Measurements from ENCODE around the gene KCNQ1. TPM values are rescaled to one million over a fixed set of nuclear protein-coding genes. Genes with fewer than 3 reads are reported as not detected.

The KCNQ1 gene
- polyA plus RNA-seq, 1 experiment: not detected

DNA sequence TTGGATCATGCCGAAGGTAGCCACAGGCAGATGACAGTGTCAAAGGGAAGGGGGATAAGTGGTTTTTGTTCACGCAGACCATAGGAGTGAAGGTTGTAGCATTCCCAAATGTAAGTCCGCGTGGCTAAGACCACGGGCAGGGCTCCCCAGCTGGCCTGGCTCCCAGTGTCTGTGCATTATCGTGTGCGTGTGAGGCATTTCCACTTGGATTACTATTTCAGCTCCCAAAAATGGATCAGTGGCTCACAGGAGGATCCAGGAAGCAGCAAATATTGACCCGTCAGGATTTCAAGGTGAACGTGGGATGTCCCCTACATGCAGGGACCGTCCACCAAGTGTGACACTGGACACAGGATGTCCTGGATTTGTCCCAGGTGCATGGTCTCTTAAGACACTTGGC, 430.2 kb downstream of the KCNQ1 start:
- CTCF ChIA-PET: no interaction called here
- POLR2A ChIA-PET: no interaction called here
- Histone ChIP-seq H3K27me3 (ENCODE audit: control insufficient read depth, insufficient read depth, low read length) (peaks cover 50% of the 10 kb centered on the region), H3K27ac (ENCODE audit: low read depth, low read length) (no peak overlapping the region), H3K9me3 (ENCODE audit: control insufficient read depth, insufficient read depth, low read length) (peaks cover 29% of the 10 kb centered on the region), H3K4me3 (ENCODE audit: low read depth, low read length) (no peak overlapping the region)
- DNase-seq (ENCODE audit: low read depth, low spot score): no peak
- TF ChIP-seq, protein P1, sequence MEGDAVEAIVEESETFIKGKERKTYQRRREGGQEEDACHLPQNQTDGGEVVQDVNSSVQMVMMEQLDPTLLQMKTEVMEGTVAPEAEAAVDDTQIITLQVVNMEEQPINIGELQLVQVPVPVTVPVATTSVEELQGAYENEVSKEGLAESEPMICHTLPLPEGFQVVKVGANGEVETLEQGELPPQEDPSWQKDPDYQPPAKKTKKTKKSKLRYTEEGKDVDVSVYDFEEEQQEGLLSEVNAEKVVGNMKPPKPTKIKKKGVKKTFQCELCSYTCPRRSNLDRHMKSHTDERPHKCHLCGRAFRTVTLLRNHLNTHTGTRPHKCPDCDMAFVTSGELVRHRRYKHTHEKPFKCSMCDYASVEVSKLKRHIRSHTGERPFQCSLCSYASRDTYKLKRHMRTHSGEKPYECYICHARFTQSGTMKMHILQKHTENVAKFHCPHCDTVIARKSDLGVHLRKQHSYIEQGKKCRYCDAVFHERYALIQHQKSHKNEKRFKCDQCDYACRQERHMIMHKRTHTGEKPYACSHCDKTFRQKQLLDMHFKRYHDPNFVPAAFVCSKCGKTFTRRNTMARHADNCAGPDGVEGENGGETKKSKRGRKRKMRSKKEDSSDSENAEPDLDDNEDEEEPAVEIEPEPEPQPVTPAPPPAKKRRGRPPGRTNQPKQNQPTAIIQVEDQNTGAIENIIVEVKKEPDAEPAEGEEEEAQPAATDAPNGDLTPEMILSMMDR (IDR thresholded peaks at IDR 0.05; ENCODE audit: low read depth, low read length): no peak

DNA sequence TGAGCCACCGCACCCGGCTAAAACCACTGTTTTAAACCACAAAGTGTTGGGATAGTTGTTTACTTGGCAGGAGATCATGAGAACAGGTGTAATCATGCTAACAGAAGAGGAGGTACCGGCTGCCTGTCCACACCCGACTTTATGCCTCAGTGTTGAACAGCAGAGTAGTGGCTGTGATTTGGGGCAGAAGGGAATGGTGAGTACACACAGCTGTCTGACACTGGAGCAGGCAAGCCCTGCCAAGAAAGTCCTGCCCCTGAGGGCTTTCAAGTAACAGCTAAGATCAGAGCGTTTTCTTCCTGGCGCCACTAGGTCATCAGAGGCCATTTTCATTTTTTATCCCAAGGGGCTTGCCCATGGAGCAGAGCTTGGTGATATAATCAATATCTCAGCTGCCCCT, 432.7 kb downstream of the KCNQ1 start:
- Histone ChIP-seq H3K27me3 (ENCODE audit: control insufficient read depth, insufficient read depth, low read length) (peaks cover 42% of the 10 kb centered on the region), H3K4me3 (ENCODE audit: low read depth, low read length) (no peak overlapping the region), H3K9me3 (ENCODE audit: control insufficient read depth, insufficient read depth, low read length) (peaks cover 22% of the 10 kb centered on the region), H3K27ac (ENCODE audit: low read depth, low read length) (no peak overlapping the region)
- no peak for DNase-seq (ENCODE audit: low read depth, low spot score)
- TF ChIP-seq, protein P1 (IDR thresholded peaks at IDR 0.05; ENCODE audit: low read depth, low read length): no peak
- ChIA-PET POLR2A (no interaction called here), CTCF (no interaction called here)

DNA sequence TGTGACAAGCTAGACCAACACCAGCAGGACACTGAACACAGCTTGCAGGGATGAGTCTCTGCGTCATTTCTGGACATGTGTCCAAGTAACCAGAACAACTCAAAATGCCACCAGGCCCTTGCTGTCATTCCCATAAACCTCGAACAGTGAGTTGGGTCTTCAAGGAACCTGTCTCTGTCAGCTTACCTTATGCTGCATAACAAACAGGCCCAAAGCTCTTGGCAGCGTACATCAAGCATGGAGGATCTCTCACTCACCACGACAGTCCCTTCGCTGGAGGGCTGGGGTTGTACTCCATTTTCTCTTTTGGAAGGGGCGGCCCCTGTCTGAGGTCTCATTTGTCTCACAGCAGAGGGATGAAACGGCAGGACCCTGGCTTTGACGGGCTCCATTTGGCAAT, 434.0 kb downstream of the KCNQ1 start:
- Histone ChIP-seq H3K27ac (ENCODE audit: low read depth, low read length) (no peak overlapping the region), H3K4me3 (ENCODE audit: low read depth, low read length) (no peak overlapping the region), H3K27me3 (ENCODE audit: control insufficient read depth, insufficient read depth, low read length) (peaks cover 49% of the 10 kb centered on the region), H3K9me3 (ENCODE audit: control insufficient read depth, insufficient read depth, low read length) (peaks cover 22% of the 10 kb centered on the region)
- TF ChIP-seq, protein P1 (IDR thresholded peaks at IDR 0.05; ENCODE audit: low read depth, low read length): no peak
- CTCF ChIA-PET: no interaction called here
- no peak for DNase-seq (ENCODE audit: low read depth, low spot score)
- POLR2A ChIA-PET: interaction anchor here (0.7 kb wide), 1 partner anchor 53 kb away, joined by 7 read pairs; no protein-coding TSS in a partner anchor

DNA sequence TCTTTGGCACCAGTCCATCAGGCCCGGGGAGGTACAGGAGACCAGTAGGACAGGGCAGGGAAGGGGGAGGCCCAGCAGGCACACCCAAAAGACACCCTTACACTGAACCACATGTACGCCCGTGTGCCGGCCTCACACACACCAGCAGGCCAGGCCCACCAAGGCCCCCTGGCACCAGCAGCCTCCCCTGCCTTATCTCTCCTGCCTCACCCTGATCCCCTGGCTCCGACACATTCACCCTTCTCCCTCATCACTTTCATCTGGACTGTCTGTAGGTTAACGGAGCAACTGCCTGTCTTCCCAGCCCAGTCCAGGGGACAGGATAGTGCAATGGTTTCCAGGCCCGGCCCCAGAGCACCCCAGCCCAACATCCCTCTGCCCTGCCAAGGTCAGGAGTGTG, 435.8 kb downstream of the KCNQ1 start:
- no peak overlapping the region for H3K4me3 ChIP-seq (ENCODE audit: low read depth, low read length)
- no peak overlapping the region for H3K27ac ChIP-seq (ENCODE audit: low read depth, low read length)
- TF ChIP-seq, protein P1 (IDR thresholded peaks at IDR 0.05; ENCODE audit: low read depth, low read length): no peak
- ChIA-PET CTCF (no interaction called here), POLR2A (no interaction called here)
- no peak for DNase-seq (ENCODE audit: low read depth, low spot score)
- H3K9me3 ChIP-seq (ENCODE audit: control insufficient read depth, insufficient read depth, low read length): peaks cover 16% of the 10 kb centered on the region
- peaks cover 39% of the 10 kb centered on the region for H3K27me3 ChIP-seq (ENCODE audit: control insufficient read depth, insufficient read depth, low read length)

GRCh38 chr11:2881076-2881980, 436.5 kb downstream of the KCNQ1 start:
- Histone ChIP-seq H3K9me3 (ENCODE audit: control insufficient read depth, insufficient read depth, low read length) (peaks cover 16% of the 10 kb centered on the region), H3K27me3 (ENCODE audit: control insufficient read depth, insufficient read depth, low read length) (peaks cover 39% of the 10 kb centered on the region), H3K27ac (ENCODE audit: low read depth, low read length) (no peak overlapping the region), H3K4me3 (ENCODE audit: low read depth, low read length) (no peak overlapping the region)
- DNase-seq (ENCODE audit: low read depth, low spot score): no peak
- POLR2A ChIA-PET: interaction anchor here (1.2 kb wide), 1 partner anchor 182 kb away, joined by 3 read pairs; the partner anchor contains the start of gene KCNQ1OT1
- CTCF ChIA-PET: interaction anchor here (0.6 kb wide), 1 partner anchor 349 kb away, joined by 4 read pairs; no protein-coding TSS in a partner anchor
- TF ChIP-seq, protein P1 (IDR thresholded peaks at IDR 0.05; ENCODE audit: low read depth, low read length): no peak

All from AG04450 (cell line).